ENCODE data around the gene HRH3.

DNA sequence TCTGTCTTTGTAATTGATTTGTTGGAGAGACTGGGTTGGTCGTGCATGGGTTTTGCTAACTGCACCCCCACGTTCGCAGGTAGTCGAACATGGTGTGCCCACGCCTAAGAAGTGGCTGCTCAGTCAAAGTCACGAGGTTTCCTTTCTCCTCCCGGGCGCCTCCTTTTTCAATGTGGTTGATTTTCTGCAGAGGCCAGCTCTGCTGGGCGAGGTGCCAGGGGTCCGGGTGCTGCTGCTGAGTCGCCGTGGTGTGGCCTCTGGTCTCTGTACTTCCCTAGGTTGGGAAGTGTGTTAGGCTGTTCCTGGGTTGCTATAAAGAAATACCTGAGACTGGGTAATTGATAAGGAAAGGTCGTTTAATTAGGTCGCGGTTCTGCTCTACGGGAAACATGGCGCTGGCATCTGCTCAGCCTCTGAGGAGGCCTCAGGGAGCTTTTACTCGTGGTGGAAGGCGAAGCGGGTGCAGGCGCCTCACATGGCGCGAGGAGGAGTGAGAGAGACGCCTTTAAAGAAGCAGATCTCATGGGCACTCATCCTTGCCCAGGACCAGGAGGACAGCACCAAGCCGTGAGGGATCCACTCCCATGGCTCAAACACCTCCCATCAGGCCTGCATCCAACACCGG lies 32.4 kb upstream of the HRH3 start:
- TF ChIP-seq POLR2AphosphoS5 (IDR thresholded peaks at IDR 0.05) (no peak), POLR2A (IDR thresholded peaks at IDR 0.05) (no peak)
